Fibroblast of the aortic adventitia (primary cell): ENCODE measurements around the gene PALLD. TPM values are rescaled to one million over a fixed set of nuclear protein-coding genes. Genes with fewer than 3 reads are reported as not detected.
A peak's percentile ranks its signal among the peaks of the same experiment; 100 is the strongest.

Source experiments
- DNase-seq: peaks from one replicate; pipeline ENCODE4 v3.0.0-alpha.2; 2010; ENCODE audit warnings: low read depth
- H3K4me3 ChIP-seq: 2 replicates; pipeline ENCODE4 v1.5.1; 2011; ENCODE audit warnings: low read depth, mild to moderate bottlenecking, control low read depth, low read length, moderate library complexity
- CTCF ChIP-seq: IDR thresholded peaks from 2 replicates; pipeline ENCODE4 v1.5.1; 2011; ENCODE audit warnings: mild to moderate bottlenecking, low read length, control low read depth, inconsistent platforms; ENCODE audit not compliant: insufficient read depth
- total RNA-seq: library from RNA; depleted of rRNA; stranded (reverse); fragments of >200 nt; gene quantifications from 2 replicates; pipeline ENCODE4 v1.2.3, GENCODE V29; 2012; ENCODE audit warnings: low replicate concordance

The PALLD gene
- total RNA-seq, 1 donor, result 52.1 TPM

- peak; percentile 41 for DNase-seq
- TF ChIP-seq CTCF, result no peak
- no peak overlapping the region for H3K4me3 ChIP-seq
These were observed 43.2 kb downstream of the PALLD start for GRCh38 chr4:168540086-168540485.

- peak; percentile 5 for DNase-seq
- no peak overlapping the region for H3K4me3 ChIP-seq
- TF ChIP-seq CTCF, result no peak
These were observed 43.8 kb downstream of the PALLD start for GRCh38 chr4:168540503-168541265.

- peak; percentile 58 for DNase-seq
- H3K4me3 ChIP-seq, result no peak overlapping the region
- TF ChIP-seq CTCF, result no peak
These were observed 44.6 kb downstream of the PALLD start for GRCh38 chr4:168541266-168541953.

- DNase-seq, result peak; percentile 14
- no peak overlapping the region for H3K4me3 ChIP-seq
- TF ChIP-seq CTCF, result no peak
These were observed 52.3 kb downstream of the PALLD start for GRCh38 chr4:168549143-168549542.

GRCh38 chr4:168550064-168550766 lies 53.4 kb downstream of the PALLD start:
- TF ChIP-seq CTCF, result no peak
- no peak overlapping the region for H3K4me3 ChIP-seq
- peak; percentile 46 for DNase-seq

GRCh38 chr4:168551211-168551610 lies 54.4 kb downstream of the PALLD start:
- TF ChIP-seq CTCF, result no peak
- DNase-seq, result peak; percentile 88

More at GRCh38 chr4:168551211-168551610, 54.4 kb downstream of the PALLD start:
- no peak overlapping the region for H3K4me3 ChIP-seq
